Measurements from ENCODE around the gene PTGDR2. TPM values are rescaled to one million over a fixed set of nuclear protein-coding genes. Genes with fewer than 3 reads are reported as not detected.
A peak's percentile ranks its signal among the peaks of the same experiment; 100 is the strongest.

The PTGDR2 gene
- total RNA-seq, 2 experiments from 2014 or later = 0.23 to 0.38 TPM

DNA sequence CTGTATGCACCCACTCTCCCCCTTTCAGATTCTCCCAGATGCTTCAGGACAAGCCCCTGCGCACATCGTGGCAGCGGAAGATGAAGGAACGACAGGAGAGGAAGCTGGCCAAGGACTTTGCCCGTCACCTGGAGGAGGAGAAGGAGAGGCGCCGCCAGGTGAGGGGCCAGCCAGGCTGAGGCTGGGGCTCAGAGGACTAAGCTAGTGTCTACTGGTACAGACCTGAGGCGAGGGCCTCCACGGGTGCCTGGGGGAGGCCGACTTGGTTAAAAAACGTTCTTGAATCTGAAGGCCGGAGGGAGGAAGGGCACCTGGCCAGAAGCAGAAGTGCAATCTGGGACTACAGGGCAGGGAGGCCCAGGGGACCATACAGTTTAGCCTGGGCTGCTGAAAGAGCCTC lies 7.9 kb downstream of the PTGDR2 start:
- TF ChIP-seq, protein P1, sequence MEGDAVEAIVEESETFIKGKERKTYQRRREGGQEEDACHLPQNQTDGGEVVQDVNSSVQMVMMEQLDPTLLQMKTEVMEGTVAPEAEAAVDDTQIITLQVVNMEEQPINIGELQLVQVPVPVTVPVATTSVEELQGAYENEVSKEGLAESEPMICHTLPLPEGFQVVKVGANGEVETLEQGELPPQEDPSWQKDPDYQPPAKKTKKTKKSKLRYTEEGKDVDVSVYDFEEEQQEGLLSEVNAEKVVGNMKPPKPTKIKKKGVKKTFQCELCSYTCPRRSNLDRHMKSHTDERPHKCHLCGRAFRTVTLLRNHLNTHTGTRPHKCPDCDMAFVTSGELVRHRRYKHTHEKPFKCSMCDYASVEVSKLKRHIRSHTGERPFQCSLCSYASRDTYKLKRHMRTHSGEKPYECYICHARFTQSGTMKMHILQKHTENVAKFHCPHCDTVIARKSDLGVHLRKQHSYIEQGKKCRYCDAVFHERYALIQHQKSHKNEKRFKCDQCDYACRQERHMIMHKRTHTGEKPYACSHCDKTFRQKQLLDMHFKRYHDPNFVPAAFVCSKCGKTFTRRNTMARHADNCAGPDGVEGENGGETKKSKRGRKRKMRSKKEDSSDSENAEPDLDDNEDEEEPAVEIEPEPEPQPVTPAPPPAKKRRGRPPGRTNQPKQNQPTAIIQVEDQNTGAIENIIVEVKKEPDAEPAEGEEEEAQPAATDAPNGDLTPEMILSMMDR (IDR thresholded peaks at IDR 0.05) = no peak
- Mint-ChIP-seq H3K9me3 (no peaks in the 10 kb centered on the region), H3K27ac (no peak overlapping the region), H3K4me1 (ENCODE audit: low read depth) (peaks cover 27% of the 10 kb centered on the region), H3K4me3 (no peak overlapping the region), H3K27me3 (no peaks in the 10 kb centered on the region), H3K36me3 (ENCODE audit: low read depth) (peaks cover 61% of the 10 kb centered on the region)
- ChIA-PET CTCF (interaction anchor here (3.0 kb wide), 1 partner anchor 17 kb away, joined by 14 read pairs; no protein-coding TSS in a partner anchor), POLR2A (no interaction called here)
- ATAC-seq = no peak
- DNase-seq = no peak
- intact Hi-C loops (cut with micrococcal nuclease) = no loop called here

DNA sequence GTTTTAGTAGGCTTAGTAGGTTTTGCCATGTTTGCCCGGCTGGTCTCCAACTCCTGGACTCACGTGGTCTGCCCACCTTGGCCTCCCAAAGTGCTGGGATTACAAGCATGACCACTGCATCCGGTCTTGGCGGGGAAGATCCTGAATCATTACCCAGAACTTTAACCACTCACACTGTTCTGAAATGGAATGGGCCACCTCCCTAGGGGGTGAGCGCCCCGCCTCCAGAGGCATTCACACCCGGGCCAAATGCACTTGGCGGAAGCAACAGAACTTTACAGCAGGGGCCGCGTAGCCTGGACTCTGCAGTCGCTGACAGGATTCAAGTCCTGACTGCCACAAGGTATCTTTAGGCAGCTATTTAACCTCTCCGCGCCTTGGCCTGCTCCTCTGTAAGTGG lies 8.5 kb downstream of the PTGDR2 start:
- H3K4me1 Mint-ChIP-seq (ENCODE audit: low read depth) = peaks cover 27% of the 10 kb centered on the region
- TF ChIP-seq, protein P1 (IDR thresholded peaks at IDR 0.05) = no peak
- intact Hi-C loops (cut with micrococcal nuclease) = no loop called here
- no peak overlapping the region for H3K27ac Mint-ChIP-seq
- POLR2A ChIA-PET = interaction anchor here (1.0 to 1.5 kb wide), 2 partner anchors 9 to 49 kb away, joined by 3 read pairs; partner anchors contain the start of gene PTGDR2
- DNase-seq = no peak
- H3K36me3 Mint-ChIP-seq (ENCODE audit: low read depth) = peaks cover 64% of the 10 kb centered on the region
- no peaks in the 10 kb centered on the region for H3K9me3 Mint-ChIP-seq
- H3K4me3 Mint-ChIP-seq = no peak overlapping the region
- H3K27me3 Mint-ChIP-seq = no peaks in the 10 kb centered on the region
- CTCF ChIA-PET = interaction anchor here (3.0 kb wide), 1 partner anchor 16 kb away, joined by 14 read pairs; no protein-coding TSS in a partner anchor
- no peak for ATAC-seq

DNA sequence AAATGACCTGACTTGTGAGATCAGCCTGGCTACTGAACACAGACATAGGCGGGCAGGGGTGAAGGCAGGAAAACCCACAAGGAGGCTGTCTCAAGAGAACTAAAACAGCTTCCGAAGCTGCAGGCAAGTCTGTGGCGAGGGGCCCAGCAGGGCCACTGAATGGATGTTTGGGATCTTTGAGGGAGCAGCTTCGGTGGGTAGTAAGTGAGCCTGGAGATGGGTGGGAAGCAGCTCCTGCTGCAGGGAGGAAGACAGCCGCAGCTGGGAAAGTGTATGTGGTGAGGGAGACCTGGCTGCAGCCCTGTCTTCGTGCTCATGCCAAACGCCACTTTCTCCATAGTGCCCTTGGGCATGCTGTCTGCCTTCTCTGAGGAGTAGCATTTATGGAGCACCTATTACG lies 10.4 kb downstream of the PTGDR2 start:
- POLR2A ChIA-PET = interaction anchor here (0.6 to 1.0 kb wide), 3 partner anchors 52 to 526 kb away, joined by 3 read pairs; partner anchors contain the start of gene PRPF19
- peak overlapping the region; percentile 5 for H3K27ac Mint-ChIP-seq
- peaks cover 36% of the 10 kb centered on the region for H3K4me1 Mint-ChIP-seq (ENCODE audit: low read depth)
- DNase-seq (no peak), ATAC-seq (no peak)
- CTCF ChIA-PET = interaction anchor here (4.5 kb wide), 1 partner anchor 54 kb away, joined by 18 read pairs; no protein-coding TSS in a partner anchor
- H3K27me3 Mint-ChIP-seq = no peaks in the 10 kb centered on the region
- peak overlapping the region; percentile 75 for H3K4me3 Mint-ChIP-seq
- intact Hi-C loops (cut with micrococcal nuclease) = no loop called here
- peaks cover 48% of the 10 kb centered on the region for H3K36me3 Mint-ChIP-seq (ENCODE audit: low read depth)
- no peaks in the 10 kb centered on the region for H3K9me3 Mint-ChIP-seq
- TF ChIP-seq, protein P1 (IDR thresholded peaks at IDR 0.05) = no peak

DNA sequence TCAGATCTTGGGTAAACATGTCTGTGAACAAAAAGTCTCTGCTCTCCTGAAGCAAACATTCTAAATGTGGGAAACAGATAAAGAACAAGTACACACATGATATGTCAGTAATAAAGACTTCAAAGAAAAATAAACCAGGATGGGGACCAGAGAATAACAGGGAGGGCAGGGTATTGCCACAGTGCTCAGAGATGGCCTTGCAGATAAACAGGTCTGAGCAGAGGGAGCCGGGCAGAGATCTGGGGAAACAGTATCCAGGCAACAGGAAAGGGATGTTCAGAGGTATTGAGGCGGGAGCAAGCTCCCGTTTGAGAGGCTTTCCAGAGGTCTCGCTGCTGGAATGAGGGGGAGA lies 10.9 kb downstream of the PTGDR2 start:
- Mint-ChIP-seq H3K4me3 (peak overlapping the region; percentile 75), H3K9me3 (no peaks in the 10 kb centered on the region), H3K4me1 (ENCODE audit: low read depth) (peaks cover 36% of the 10 kb centered on the region), H3K36me3 (ENCODE audit: low read depth) (peaks cover 46% of the 10 kb centered on the region), H3K27me3 (no peaks in the 10 kb centered on the region), H3K27ac (peak overlapping the region; percentile 55)
- ATAC-seq = no peak
- intact Hi-C loops (cut with micrococcal nuclease) = no loop called here
- ChIA-PET CTCF (interaction anchor here (2.7 to 4.5 kb wide), 2 partner anchors 43 to 55 kb away, joined by 14 to 18 read pairs; no protein-coding TSS in a partner anchor), POLR2A (interaction anchor here (0.6 to 1.0 kb wide), 3 partner anchors 53 to 526 kb away, joined by 3 read pairs; partner anchors contain the start of gene PRPF19)
- TF ChIP-seq, protein P1 (IDR thresholded peaks at IDR 0.05) = no peak
- DNase-seq = no peak

DNA sequence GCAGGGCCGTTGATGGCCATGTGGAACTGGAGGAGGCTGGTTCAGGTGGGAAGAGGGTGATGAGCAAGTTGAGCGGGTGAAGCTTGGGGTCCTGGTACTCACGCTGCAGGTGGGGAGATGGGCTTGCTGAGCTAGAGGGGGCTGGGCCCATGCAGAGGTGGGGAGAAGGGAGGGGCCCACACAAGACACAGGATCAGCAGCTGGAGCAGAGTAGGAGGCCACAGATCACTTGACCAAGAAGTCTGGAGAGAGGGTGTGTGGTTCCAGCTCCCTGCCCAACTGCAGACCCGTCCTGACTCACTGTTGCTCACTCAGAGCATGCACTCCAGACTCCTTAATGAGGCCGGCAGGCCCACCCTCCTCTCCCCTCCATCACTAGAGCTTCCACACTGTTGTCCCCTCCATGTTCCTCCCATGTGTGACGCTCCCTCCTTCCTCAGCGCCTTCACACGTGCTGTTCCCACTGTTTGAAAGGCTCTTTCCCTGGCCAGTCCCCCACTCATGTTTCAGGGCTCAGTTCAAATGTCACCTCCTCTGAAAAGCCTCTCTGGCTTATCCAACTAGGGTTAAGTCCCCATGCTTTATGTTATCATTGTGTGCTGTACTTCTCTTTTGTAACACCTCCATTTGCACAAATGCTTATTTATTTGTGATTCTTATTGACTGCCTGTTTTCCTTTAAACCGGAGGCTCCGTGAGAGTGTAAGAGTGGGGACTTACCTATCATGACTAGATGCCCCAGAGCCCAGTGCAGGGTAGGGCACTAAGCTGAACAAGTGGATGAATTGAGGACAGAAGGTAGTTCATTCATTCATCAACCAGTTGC lies 11.5 kb downstream of the PTGDR2 start:
- H3K4me1 Mint-ChIP-seq (ENCODE audit: low read depth) = peaks cover 36% of the 10 kb centered on the region
- intact Hi-C loops (cut with micrococcal nuclease) = no loop called here
- H3K36me3 Mint-ChIP-seq (ENCODE audit: low read depth) = peaks cover 46% of the 10 kb centered on the region
- ChIA-PET POLR2A (interaction anchor here (0.6 to 3.5 kb wide), 5 partner anchors 27 to 527 kb away, joined by 3 to 23 read pairs (median 3); partner anchors contain the start of genes PRPF19 and TMEM109), CTCF (interaction anchor here (2.7 to 5.2 kb wide), 3 partner anchors 13 to 55 kb away, joined by 14 to 51 read pairs (median 18); no protein-coding TSS in a partner anchor)
- ATAC-seq = no peak
- H3K27me3 Mint-ChIP-seq = no peaks in the 10 kb centered on the region
- H3K9me3 Mint-ChIP-seq = no peaks in the 10 kb centered on the region
- no peak for DNase-seq
- H3K4me3 Mint-ChIP-seq = peak overlapping the region; percentile 75
- peak overlapping the region; percentile 55 for H3K27ac Mint-ChIP-seq
- TF ChIP-seq, protein P1 (IDR thresholded peaks at IDR 0.05) = no peak
